ENCODE results near the gene FGG. TPM values are rescaled to one million over a fixed set of nuclear protein-coding genes. Genes with fewer than 3 reads are reported as not detected.

FGG gene
- polyA plus RNA-seq, 1 experiment: not detected

GRCh38 chr4:154642373-154643009 is 30.0 kb upstream of the FGG start:
- Histone ChIP-seq H3K4me3 (ENCODE audit: low read depth, low read length) (no peak overlapping the region), H3K27me3 (ENCODE audit: control insufficient read depth, insufficient read depth, low read length) (no peaks in the 10 kb centered on the region), H3K36me3 (ENCODE audit: control insufficient read depth, insufficient read depth, low read length) (no peaks in the 10 kb centered on the region)
- TF ChIP-seq, protein P1, sequence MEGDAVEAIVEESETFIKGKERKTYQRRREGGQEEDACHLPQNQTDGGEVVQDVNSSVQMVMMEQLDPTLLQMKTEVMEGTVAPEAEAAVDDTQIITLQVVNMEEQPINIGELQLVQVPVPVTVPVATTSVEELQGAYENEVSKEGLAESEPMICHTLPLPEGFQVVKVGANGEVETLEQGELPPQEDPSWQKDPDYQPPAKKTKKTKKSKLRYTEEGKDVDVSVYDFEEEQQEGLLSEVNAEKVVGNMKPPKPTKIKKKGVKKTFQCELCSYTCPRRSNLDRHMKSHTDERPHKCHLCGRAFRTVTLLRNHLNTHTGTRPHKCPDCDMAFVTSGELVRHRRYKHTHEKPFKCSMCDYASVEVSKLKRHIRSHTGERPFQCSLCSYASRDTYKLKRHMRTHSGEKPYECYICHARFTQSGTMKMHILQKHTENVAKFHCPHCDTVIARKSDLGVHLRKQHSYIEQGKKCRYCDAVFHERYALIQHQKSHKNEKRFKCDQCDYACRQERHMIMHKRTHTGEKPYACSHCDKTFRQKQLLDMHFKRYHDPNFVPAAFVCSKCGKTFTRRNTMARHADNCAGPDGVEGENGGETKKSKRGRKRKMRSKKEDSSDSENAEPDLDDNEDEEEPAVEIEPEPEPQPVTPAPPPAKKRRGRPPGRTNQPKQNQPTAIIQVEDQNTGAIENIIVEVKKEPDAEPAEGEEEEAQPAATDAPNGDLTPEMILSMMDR (IDR thresholded peaks at IDR 0.05; ENCODE audit: insufficient read depth, low read depth, low read length): no peak
- no peak for DNase-seq (ENCODE audit: low read depth)
- ChIA-PET POLR2A (no interaction called here), CTCF (interaction anchor here (0.7 kb wide), 1 partner anchor 17 kb away, joined by 3 read pairs; no protein-coding TSS in a partner anchor)

DNA sequence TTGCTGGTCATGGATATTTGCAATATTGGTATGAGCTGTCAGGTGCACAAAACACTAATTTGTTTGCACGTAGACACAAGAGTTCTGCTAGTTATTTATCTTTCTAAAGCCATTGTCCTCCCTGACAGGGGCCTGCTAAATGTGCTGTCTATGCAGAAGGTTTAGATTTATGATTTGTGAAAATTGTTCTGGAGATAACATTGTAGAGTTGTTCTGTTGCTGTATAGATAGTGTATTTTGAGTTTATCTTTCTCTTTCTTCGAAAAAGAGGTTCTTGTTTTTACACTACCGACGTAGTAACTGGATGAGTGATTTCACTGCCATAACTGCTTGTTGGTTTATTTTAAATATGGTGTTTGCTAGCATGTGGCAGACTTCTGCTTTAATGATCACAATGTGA is 28.5 kb upstream of the FGG start:
- ChIA-PET POLR2A (no interaction called here), CTCF (no interaction called here)
- no peaks in the 10 kb centered on the region for H3K36me3 ChIP-seq (ENCODE audit: control insufficient read depth, insufficient read depth, low read length)
- no peaks in the 10 kb centered on the region for H3K27me3 ChIP-seq (ENCODE audit: control insufficient read depth, insufficient read depth, low read length)
- no peak overlapping the region for H3K4me3 ChIP-seq (ENCODE audit: low read depth, low read length)
- TF ChIP-seq, protein P1 (IDR thresholded peaks at IDR 0.05; ENCODE audit: insufficient read depth, low read depth, low read length): no peak
- no peak for DNase-seq (ENCODE audit: low read depth)

DNA sequence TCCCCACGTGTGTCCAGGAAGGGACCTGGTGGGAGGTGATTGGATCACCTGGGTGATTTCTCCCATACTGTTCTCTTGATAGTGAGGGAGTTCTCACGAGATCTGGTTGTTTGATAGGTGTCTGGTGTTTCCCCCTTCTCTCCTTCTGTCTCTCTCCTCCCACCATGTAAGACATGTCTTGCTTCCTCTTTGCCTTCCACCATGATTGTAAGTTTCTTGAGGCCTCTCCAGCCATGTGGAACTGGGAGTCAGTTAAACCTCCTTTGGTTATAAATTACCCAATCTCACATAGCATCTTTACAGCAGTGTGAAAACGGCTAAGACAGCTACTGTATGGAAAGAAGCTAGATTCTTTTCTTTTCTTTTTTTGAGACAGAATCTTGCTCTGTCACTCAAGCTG is 21.6 kb upstream of the FGG start:
- TF ChIP-seq, protein P1 (IDR thresholded peaks at IDR 0.05; ENCODE audit: insufficient read depth, low read depth, low read length): no peak
- POLR2A ChIA-PET: no interaction called here
- CTCF ChIA-PET: interaction anchor here (1.2 kb wide), 1 partner anchor 15 kb away, joined by 3 read pairs; no protein-coding TSS in a partner anchor
- H3K4me3 ChIP-seq (ENCODE audit: low read depth, low read length): no peak overlapping the region
- no peak for DNase-seq (ENCODE audit: low read depth)
- no peaks in the 10 kb centered on the region for H3K36me3 ChIP-seq (ENCODE audit: control insufficient read depth, insufficient read depth, low read length)
- no peaks in the 10 kb centered on the region for H3K27me3 ChIP-seq (ENCODE audit: control insufficient read depth, insufficient read depth, low read length)

- no peaks in the 10 kb centered on the region for H3K36me3 ChIP-seq (ENCODE audit: control insufficient read depth, insufficient read depth, low read length)
- H3K27me3 ChIP-seq (ENCODE audit: control insufficient read depth, insufficient read depth, low read length): peaks cover 3% of the 10 kb centered on the region; the same call in 1 of the 2 replicates
- no peak for DNase-seq (ENCODE audit: low read depth)
- POLR2A ChIA-PET: no interaction called here
- TF ChIP-seq, protein P1 (IDR thresholded peaks at IDR 0.05; ENCODE audit: insufficient read depth, low read depth, low read length): no peak
- CTCF ChIA-PET: no interaction called here
- no peak overlapping the region for H3K4me3 ChIP-seq (ENCODE audit: low read depth, low read length)
Measured at GRCh38 chr4:154631828-154632227, 19.4 kb upstream of the FGG start.

DNA sequence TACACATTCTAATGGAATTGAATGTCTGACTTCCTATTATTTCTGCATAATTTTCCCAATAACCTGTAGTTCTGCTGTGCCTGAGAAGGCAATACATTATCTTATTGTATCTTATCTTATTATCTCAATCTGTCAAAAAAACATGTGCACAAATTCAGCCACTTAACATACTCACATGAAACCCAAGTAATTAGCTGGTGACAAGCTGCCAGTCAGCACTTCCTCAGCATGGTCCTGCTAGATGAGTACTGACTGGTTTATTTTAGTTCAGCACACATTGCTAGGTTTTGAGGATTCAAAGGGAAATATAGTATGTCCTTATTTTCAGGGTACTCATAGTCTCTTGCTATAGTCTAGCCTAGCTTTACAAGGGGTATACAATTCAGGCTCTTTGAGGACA is 17.9 kb upstream of the FGG start:
- no peak overlapping the region for H3K4me3 ChIP-seq (ENCODE audit: low read depth, low read length)
- no peaks in the 10 kb centered on the region for H3K36me3 ChIP-seq (ENCODE audit: control insufficient read depth, insufficient read depth, low read length)
- no peak for DNase-seq (ENCODE audit: low read depth)
- TF ChIP-seq, protein P1 (IDR thresholded peaks at IDR 0.05; ENCODE audit: insufficient read depth, low read depth, low read length): no peak
- peaks cover 3% of the 10 kb centered on the region; the same call in 1 of the 2 replicates for H3K27me3 ChIP-seq (ENCODE audit: control insufficient read depth, insufficient read depth, low read length)
- POLR2A ChIA-PET: no interaction called here
- CTCF ChIA-PET: interaction anchor here (0.5 to 1.2 kb wide), 3 partner anchors 9 to 48 kb away, joined by 3 to 6 read pairs (median 4); no protein-coding TSS in a partner anchor

Measured in BJ (cell line).